Muscle of arm (tissue), 12 donors: ENCODE data around the gene KLK7. TPM values are rescaled to one million over a fixed set of nuclear protein-coding genes. Genes with fewer than 3 reads are reported as not detected.
"Not testable (repeated sequence)": the region's sequence is repeated elsewhere in the genome, so short reads cannot be mapped to it uniquely, and the experiment has no call there.

ENCODE experiments used
- DNase-seq: peaks from one replicate; pipeline ENCODE4 v3.0.0-alpha.2; 2013
- polyA plus RNA-seq, 12 donors: library from polyadenylated mRNA; unstranded; fragments of 120-200 nt; gene quantifications; one replicate each; pipeline ENCODE4 v1.2.1, GENCODE V29; 2013; ENCODE audit not compliant: insufficient read length in 12 of 12

KLK7 gene
- polyA plus RNA-seq, 12 donors, result 0.07 to 0.66 (median 0.14) TPM; not detected in 4

- no peak for DNase-seq
These were observed 29.0 kb upstream of the KLK7 start for GRCh38 chr19:51012661-51013190.

GRCh38 chr19:51010066-51010795 lies 26.5 kb upstream of the KLK7 start:
- no peak for DNase-seq

- no peak for DNase-seq
These were observed 25.6 kb upstream of the KLK7 start for GRCh38 chr19:51009061-51009891.

GRCh38 chr19:51007488-51007887 lies 23.8 kb upstream of the KLK7 start:
- no peak for DNase-seq

GRCh38 chr19:51006406-51006805 lies 22.7 kb upstream of the KLK7 start:
- no peak for DNase-seq

GRCh38 chr19:51005248-51005647 lies 21.5 kb upstream of the KLK7 start:
- DNase-seq, result no peak

- no peak for DNase-seq
These were observed 19.6 kb upstream of the KLK7 start for GRCh38 chr19:51003316-51003715.

- no peak for DNase-seq
These were observed 19.0 kb upstream of the KLK7 start for GRCh38 chr19:51002542-51003311.

- DNase-seq, result no peak
These were observed 18.4 kb upstream of the KLK7 start for GRCh38 chr19:51002089-51002532.

- DNase-seq, result no peak
These were observed 17.8 kb upstream of the KLK7 start, which contains the start of gene KLK8 for GRCh38 chr19:51001515-51001914. Gene KLK8 (minus strand): TSS chr19:51001604. CDS start chr19:51001167, 437 bp downstream.

GRCh38 chr19:51000981-51001380 lies 17.3 kb upstream of the KLK7 start:
- no peak for DNase-seq

- no peak for DNase-seq
These were observed 16.7 kb upstream of the KLK7 start for GRCh38 chr19:51000426-51000825.

- no peak for DNase-seq
These were observed 15.0 kb upstream of the KLK7 start for GRCh38 chr19:50998686-50999085.

GRCh38 chr19:50998061-50998460 lies 14.3 kb upstream of the KLK7 start:
- DNase-seq, result no peak

GRCh38 chr19:50994129-50994528 lies 10.4 kb upstream of the KLK7 start:
- no peak for DNase-seq

GRCh38 chr19:50992666-50993035 lies 8.9 kb upstream of the KLK7 start:
- no peak for DNase-seq

GRCh38 chr19:50984416-50984815 lies 699 bp upstream of the KLK7 start:
- not testable (repeated sequence) for DNase-seq

GRCh38 chr19:50982186-50982585 lies 1.5 kb downstream of the KLK7 start:
- DNase-seq, result no peak

- DNase-seq, result no peak
These were observed 2.0 kb downstream of the KLK7 start for GRCh38 chr19:50981587-50982146.

GRCh38 chr19:50980208-50980607 lies 3.5 kb downstream of the KLK7 start:
- DNase-seq, result no peak

GRCh38 chr19:50979758-50980157 lies 4.0 kb downstream of the KLK7 start:
- DNase-seq, result no peak
